ENCODE results near the gene TTLL8.
"Not testable (repeated sequence)": the region's sequence is repeated elsewhere in the genome, so short reads cannot be mapped to it uniquely, and the experiment has no call there.

Gene TTLL8

DNA sequence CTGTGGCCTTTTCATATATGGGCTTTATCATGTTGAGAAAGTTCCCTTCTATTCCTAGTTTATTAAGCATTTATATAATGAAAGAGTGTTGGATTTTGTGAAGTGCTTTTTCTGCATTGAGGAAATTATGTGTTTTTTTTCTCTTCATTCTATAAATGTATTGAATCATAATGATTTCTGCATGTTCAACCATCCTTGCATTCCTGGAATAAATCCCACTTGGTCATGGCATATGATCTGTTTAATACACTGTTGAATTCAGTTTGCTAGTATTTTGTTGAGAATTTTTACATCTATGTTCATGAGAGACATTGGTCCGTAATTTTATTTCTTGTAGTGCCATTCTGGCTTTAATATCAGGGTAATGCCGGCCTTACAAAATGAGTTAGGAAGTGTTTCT lies 71.8 kb downstream of the TTLL8 start:
- Histone ChIP-seq H3K9me3 (peaks cover 6% of the 10 kb centered on the region), H3K4me3 (ENCODE audit: low read depth, low read length) (no peak overlapping the region), H3K4me1 (no peaks in the 10 kb centered on the region), H3K36me3 (no peaks in the 10 kb centered on the region), H3K27me3 (no peaks in the 10 kb centered on the region)
- no peak for DNase-seq
- TF ChIP-seq, protein P1, sequence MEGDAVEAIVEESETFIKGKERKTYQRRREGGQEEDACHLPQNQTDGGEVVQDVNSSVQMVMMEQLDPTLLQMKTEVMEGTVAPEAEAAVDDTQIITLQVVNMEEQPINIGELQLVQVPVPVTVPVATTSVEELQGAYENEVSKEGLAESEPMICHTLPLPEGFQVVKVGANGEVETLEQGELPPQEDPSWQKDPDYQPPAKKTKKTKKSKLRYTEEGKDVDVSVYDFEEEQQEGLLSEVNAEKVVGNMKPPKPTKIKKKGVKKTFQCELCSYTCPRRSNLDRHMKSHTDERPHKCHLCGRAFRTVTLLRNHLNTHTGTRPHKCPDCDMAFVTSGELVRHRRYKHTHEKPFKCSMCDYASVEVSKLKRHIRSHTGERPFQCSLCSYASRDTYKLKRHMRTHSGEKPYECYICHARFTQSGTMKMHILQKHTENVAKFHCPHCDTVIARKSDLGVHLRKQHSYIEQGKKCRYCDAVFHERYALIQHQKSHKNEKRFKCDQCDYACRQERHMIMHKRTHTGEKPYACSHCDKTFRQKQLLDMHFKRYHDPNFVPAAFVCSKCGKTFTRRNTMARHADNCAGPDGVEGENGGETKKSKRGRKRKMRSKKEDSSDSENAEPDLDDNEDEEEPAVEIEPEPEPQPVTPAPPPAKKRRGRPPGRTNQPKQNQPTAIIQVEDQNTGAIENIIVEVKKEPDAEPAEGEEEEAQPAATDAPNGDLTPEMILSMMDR (IDR thresholded peaks at IDR 0.05; ENCODE audit: low read depth, low read length): no peak

DNA sequence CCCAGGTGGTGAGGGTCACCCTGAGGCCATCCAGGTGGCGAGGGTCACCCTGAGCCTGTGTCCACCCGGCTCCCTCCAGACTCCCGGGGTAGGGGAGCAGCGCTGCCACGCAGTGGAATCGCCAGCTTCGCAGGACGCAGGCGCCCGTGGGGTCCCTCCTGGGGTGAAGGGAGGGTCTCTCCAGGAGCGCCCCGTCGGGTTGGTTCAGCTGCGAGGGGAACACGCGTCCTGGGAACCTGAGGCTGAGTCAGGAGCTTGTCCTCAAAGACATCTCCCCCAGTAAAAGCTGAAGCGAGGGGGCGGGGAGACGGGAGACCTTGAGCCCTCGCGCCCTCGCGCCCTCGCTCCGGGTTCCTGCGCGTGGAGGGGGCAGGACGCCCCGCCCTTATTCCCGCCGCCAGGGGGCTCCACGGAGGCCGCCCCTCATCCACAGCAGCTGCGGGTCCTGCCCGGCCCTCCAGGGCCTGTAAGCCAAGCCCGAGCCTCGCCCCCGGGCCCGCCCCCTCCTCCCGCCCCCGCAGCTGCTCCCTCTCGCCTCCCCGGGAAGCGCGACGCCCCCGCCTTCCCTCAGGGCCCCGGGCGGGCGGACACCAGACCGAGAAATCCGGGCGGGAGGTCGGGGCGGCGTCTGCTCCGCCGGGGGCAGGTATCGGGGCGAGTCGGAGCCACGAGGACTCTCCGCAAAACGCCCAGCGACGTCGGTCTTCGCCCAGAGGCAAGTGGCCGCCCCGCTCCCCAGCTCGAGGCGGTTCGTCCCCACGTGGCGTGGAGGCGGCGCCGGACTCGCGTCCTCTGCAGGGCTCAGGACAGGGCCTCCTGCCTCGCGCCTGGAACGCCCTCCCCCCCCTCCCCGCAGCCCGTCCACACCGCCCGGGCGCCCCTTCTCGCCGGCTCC lies 74.7 kb downstream of the TTLL8 start:
- DNase-seq: peak; percentile 7
- TF ChIP-seq, protein P1 (IDR thresholded peaks at IDR 0.05; ENCODE audit: low read depth, low read length): no peak
- Histone ChIP-seq H3K27me3 (no peaks in the 10 kb centered on the region), H3K36me3 (no peaks in the 10 kb centered on the region), H3K9me3 (peaks cover 3% of the 10 kb centered on the region; the same call in 1 of the 2 replicates), H3K4me1 (no peaks in the 10 kb centered on the region), H3K4me3 (ENCODE audit: low read depth, low read length) (no peak overlapping the region)

DNA sequence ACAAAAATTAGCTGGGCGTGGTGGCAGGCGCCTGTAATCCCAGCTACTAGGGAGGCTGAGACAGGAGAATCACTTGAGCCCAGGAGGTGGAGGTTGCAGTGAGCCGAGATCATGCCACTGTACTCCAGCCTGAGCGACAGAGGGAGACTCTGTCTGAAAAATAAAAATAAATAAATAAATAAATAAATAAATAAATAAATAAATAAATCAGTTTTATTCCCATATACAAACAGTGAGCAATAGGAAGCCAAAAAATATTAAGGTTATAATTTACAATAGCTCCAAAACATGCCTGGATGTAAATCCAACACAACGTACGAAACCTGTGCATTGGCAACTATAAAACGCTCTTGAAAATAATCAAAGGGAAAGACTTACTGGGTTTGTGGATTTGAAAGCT lies 76.3 kb downstream of the TTLL8 start:
- H3K4me3 ChIP-seq (ENCODE audit: low read depth, low read length); H3K27me3 ChIP-seq; H3K9me3 ChIP-seq; H3K36me3 ChIP-seq; DNase-seq; H3K4me1 ChIP-seq: not testable (repeated sequence)

DNA sequence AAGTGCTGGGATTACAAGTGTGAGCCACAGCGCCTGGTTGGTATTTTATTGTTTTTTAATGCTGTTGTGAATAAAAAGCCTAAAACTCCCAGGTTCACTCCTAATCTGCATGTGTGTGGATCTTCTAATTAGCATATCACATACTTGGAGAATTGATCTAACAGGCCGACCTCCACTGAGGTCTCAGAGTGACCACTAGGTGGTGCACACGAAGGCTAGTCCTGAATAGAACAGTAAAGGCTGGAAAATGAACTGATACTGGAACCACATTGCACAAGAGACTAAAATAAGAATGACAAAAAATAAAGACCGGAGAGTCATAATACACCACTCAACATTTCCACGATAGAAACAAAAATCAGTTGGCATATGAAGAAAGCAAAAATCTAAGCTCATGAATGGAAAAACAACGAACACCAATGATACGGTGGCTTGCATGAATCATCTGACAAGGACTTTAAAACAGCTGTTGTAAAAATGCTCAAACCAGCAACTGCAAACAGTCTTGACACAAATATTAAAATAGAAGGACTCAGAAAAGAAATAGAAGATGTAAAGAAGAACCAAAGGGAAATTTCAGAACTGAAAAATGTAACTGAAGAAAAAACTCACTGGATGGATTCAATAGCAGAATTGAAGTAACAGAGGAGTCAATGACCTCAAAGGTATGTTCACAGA lies 78.4 kb downstream of the TTLL8 start:
- Histone ChIP-seq H3K36me3 (no peaks in the 10 kb centered on the region), H3K4me3 (ENCODE audit: low read depth, low read length) (no peak overlapping the region), H3K4me1 (no peaks in the 10 kb centered on the region), H3K27me3 (no peaks in the 10 kb centered on the region), H3K9me3 (peaks cover 3% of the 10 kb centered on the region; the same call in 1 of the 2 replicates)
- TF ChIP-seq, protein P1 (IDR thresholded peaks at IDR 0.05; ENCODE audit: low read depth, low read length): peak; percentile 85
- DNase-seq: peak; percentile 56

DNA sequence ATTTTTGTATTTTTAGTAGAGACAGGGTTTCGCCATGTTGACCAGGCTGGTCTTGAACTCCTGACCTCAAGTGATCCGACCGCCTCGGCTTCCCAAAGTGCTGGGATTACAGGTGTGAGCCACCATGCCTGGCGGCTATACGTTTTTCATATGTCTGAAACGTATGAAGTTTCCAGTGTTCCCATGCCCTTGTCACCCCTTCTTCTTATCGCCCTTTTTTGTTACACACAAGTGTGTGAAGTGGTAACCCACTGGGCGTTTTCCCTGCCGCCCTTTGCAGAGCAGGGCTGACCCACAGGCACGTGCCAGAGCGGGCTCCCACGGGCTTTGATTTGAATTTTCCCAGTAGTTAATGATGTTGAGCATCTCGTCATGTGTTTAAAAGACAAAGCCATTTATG lies 80.5 kb downstream of the TTLL8 start:
- TF ChIP-seq, protein P1 (IDR thresholded peaks at IDR 0.05; ENCODE audit: low read depth, low read length): no peak
- no peak for DNase-seq
- no peaks in the 10 kb centered on the region for H3K27me3 ChIP-seq

DNA sequence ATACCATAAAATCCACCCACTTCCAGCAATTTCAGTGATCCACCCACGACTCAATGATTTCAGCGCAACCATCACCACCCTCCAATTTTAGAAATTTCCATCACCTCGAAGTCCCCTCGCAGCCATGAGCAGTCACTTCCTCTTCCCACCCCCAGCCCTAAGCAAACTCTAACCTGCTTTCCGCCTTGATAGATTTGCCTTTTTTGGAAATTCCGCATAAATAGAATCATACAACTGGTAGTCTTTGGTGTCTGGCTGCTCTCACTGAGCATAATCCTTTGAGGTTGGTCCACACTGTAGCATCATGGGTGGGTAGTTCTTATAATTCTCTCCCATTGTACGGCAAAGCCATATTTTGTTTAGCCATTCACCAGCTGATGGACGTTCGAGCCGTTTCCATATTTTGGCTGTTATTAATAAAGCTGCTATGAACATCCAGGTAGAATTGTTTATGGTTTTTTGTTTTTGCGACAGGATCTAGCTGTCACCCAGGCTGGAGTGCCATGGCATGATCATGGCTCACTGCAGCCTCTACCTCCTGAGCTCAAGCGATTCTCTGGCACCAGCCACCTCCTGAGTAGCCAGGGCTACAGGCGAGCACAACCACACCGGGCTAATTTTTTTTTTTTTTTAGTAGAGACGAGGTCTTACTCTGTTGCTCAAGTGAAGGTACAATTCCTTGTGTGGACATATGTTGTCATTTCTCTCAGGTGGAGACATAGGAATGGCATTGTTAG lies 81.5 kb downstream of the TTLL8 start:
- no peaks in the 10 kb centered on the region; the same call in 1 of the 2 replicates for H3K9me3 ChIP-seq
- TF ChIP-seq, protein P1 (IDR thresholded peaks at IDR 0.05; ENCODE audit: low read depth, low read length): no peak
- DNase-seq: no peak
- no peaks in the 10 kb centered on the region; the same call in 1 of the 2 replicates for H3K27me3 ChIP-seq
- H3K4me3 ChIP-seq (ENCODE audit: low read depth, low read length): no peak overlapping the region
- H3K36me3 ChIP-seq: no peaks in the 10 kb centered on the region
- no peaks in the 10 kb centered on the region for H3K4me1 ChIP-seq

More for the DNA sequence above, 80.5 kb downstream of the TTLL8 start:
- Histone ChIP-seq H3K4me1 (no peaks in the 10 kb centered on the region), H3K36me3 (no peaks in the 10 kb centered on the region), H3K4me3 (ENCODE audit: low read depth, low read length) (no peak overlapping the region), H3K9me3 (peaks cover 1% of the 10 kb centered on the region)
